ENCODE measurements around the gene TST.

TST gene

GRCh38 chr22:37060801-37061610, 41.8 kb upstream of the TST start:
- Histone ChIP-seq H3K27ac (ENCODE audit: low read depth, low read length) (no peak overlapping the region), H3K4me3 (ENCODE audit: low read depth, low read length) (no peak overlapping the region), H3K4me1 (ENCODE audit: control insufficient read depth, insufficient read depth, low read length) (peaks cover 7% of the 10 kb centered on the region), H3K9me3 (ENCODE audit: control insufficient read depth, insufficient read depth, low read length) (no peaks in the 10 kb centered on the region), H3K36me3 (ENCODE audit: control insufficient read depth, insufficient read depth, low read length) (peaks cover 53% of the 10 kb centered on the region), H3K27me3 (ENCODE audit: control insufficient read depth, insufficient read depth, low read length) (peaks cover 10% of the 10 kb centered on the region; the same call in 1 of the 2 replicates), H3K9ac (ENCODE audit: low read depth, low read length) (no peak overlapping the region)

GRCh38 chr22:37059876-37060449, 40.7 kb upstream of the TST start:
- Histone ChIP-seq H3K27ac (ENCODE audit: low read depth, low read length) (no peak overlapping the region), H3K4me3 (ENCODE audit: low read depth, low read length) (no peak overlapping the region), H3K27me3 (ENCODE audit: control insufficient read depth, insufficient read depth, low read length) (peaks cover 3% of the 10 kb centered on the region; the same call in 1 of the 2 replicates), H3K9me3 (ENCODE audit: control insufficient read depth, insufficient read depth, low read length) (no peaks in the 10 kb centered on the region), H3K36me3 (ENCODE audit: control insufficient read depth, insufficient read depth, low read length) (peaks cover 63% of the 10 kb centered on the region), H3K4me1 (ENCODE audit: control insufficient read depth, insufficient read depth, low read length) (peaks cover 7% of the 10 kb centered on the region), H3K9ac (ENCODE audit: low read depth, low read length) (no peak overlapping the region)

GRCh38 chr22:37058917-37059701, 39.9 kb upstream of the TST start:
- H3K4me3 ChIP-seq (ENCODE audit: low read depth, low read length) = no peak overlapping the region
- H3K36me3 ChIP-seq (ENCODE audit: control insufficient read depth, insufficient read depth, low read length) = peaks cover 68% of the 10 kb centered on the region
- H3K4me1 ChIP-seq (ENCODE audit: control insufficient read depth, insufficient read depth, low read length) = peaks cover 7% of the 10 kb centered on the region
- no peaks in the 10 kb centered on the region for H3K27me3 ChIP-seq (ENCODE audit: control insufficient read depth, insufficient read depth, low read length)
- H3K9ac ChIP-seq (ENCODE audit: low read depth, low read length) = no peak overlapping the region
- H3K9me3 ChIP-seq (ENCODE audit: control insufficient read depth, insufficient read depth, low read length) = no peaks in the 10 kb centered on the region
- H3K27ac ChIP-seq (ENCODE audit: low read depth, low read length) = no peak overlapping the region

GRCh38 chr22:37057796-37058510, 38.7 kb upstream of the TST start:
- Histone ChIP-seq H3K4me1 (ENCODE audit: control insufficient read depth, insufficient read depth, low read length) (peaks cover 6% of the 10 kb centered on the region), H3K36me3 (ENCODE audit: control insufficient read depth, insufficient read depth, low read length) (peaks cover 73% of the 10 kb centered on the region), H3K9me3 (ENCODE audit: control insufficient read depth, insufficient read depth, low read length) (no peaks in the 10 kb centered on the region), H3K27ac (ENCODE audit: low read depth, low read length) (no peak overlapping the region), H3K27me3 (ENCODE audit: control insufficient read depth, insufficient read depth, low read length) (no peaks in the 10 kb centered on the region), H3K9ac (ENCODE audit: low read depth, low read length) (no peak overlapping the region), H3K4me3 (ENCODE audit: low read depth, low read length) (no peak overlapping the region)

GRCh38 chr22:37057226-37057625, 38.0 kb upstream of the TST start:
- H3K36me3 ChIP-seq (ENCODE audit: control insufficient read depth, insufficient read depth, low read length) = peaks cover 73% of the 10 kb centered on the region
- H3K4me3 ChIP-seq (ENCODE audit: low read depth, low read length) = no peak overlapping the region
- H3K9me3 ChIP-seq (ENCODE audit: control insufficient read depth, insufficient read depth, low read length) = no peaks in the 10 kb centered on the region
- H3K9ac ChIP-seq (ENCODE audit: low read depth, low read length) = no peak overlapping the region
- no peaks in the 10 kb centered on the region for H3K27me3 ChIP-seq (ENCODE audit: control insufficient read depth, insufficient read depth, low read length)
- H3K27ac ChIP-seq (ENCODE audit: low read depth, low read length) = no peak overlapping the region
- H3K4me1 ChIP-seq (ENCODE audit: control insufficient read depth, insufficient read depth, low read length) = peaks cover 2% of the 10 kb centered on the region; the same call in 1 of the 2 replicates

- H3K9me3 ChIP-seq (ENCODE audit: control insufficient read depth, insufficient read depth, low read length) = no peaks in the 10 kb centered on the region
- peaks cover 70% of the 10 kb centered on the region for H3K36me3 ChIP-seq (ENCODE audit: control insufficient read depth, insufficient read depth, low read length)
- H3K27ac ChIP-seq (ENCODE audit: low read depth, low read length) = no peak overlapping the region
Measured at GRCh38 chr22:37056246-37056645, 37.0 kb upstream of the TST start.

GRCh38 chr22:37054600-37055365, 35.5 kb upstream of the TST start:
- H3K9ac ChIP-seq (ENCODE audit: low read depth, low read length) = no peak overlapping the region
- peaks cover 6% of the 10 kb centered on the region; the same call in 1 of the 2 replicates for H3K27me3 ChIP-seq (ENCODE audit: control insufficient read depth, insufficient read depth, low read length)
- H3K27ac ChIP-seq (ENCODE audit: low read depth, low read length) = no peak overlapping the region
- H3K36me3 ChIP-seq (ENCODE audit: control insufficient read depth, insufficient read depth, low read length) = peaks cover 56% of the 10 kb centered on the region
- no peak overlapping the region for H3K4me3 ChIP-seq (ENCODE audit: low read depth, low read length)
- H3K9me3 ChIP-seq (ENCODE audit: control insufficient read depth, insufficient read depth, low read length) = no peaks in the 10 kb centered on the region
- H3K4me1 ChIP-seq (ENCODE audit: control insufficient read depth, insufficient read depth, low read length) = peaks cover 3% of the 10 kb centered on the region; the same call in 1 of the 2 replicates

More at GRCh38 chr22:37056246-37056645, 37.0 kb upstream of the TST start:
- Histone ChIP-seq H3K9ac (ENCODE audit: low read depth, low read length) (no peak overlapping the region), H3K27me3 (ENCODE audit: control insufficient read depth, insufficient read depth, low read length) (no peaks in the 10 kb centered on the region), H3K4me1 (ENCODE audit: control insufficient read depth, insufficient read depth, low read length) (peaks cover 3% of the 10 kb centered on the region; the same call in 1 of the 2 replicates), H3K4me3 (ENCODE audit: low read depth, low read length) (no peak overlapping the region)

- Histone ChIP-seq H3K4me1 (ENCODE audit: control insufficient read depth, insufficient read depth, low read length) (peaks cover 3% of the 10 kb centered on the region; the same call in 1 of the 2 replicates), H3K9ac (ENCODE audit: low read depth, low read length) (no peak overlapping the region), H3K36me3 (ENCODE audit: control insufficient read depth, insufficient read depth, low read length) (peaks cover 49% of the 10 kb centered on the region), H3K9me3 (ENCODE audit: control insufficient read depth, insufficient read depth, low read length) (no peaks in the 10 kb centered on the region), H3K27me3 (ENCODE audit: control insufficient read depth, insufficient read depth, low read length) (peaks cover 6% of the 10 kb centered on the region; the same call in 1 of the 2 replicates), H3K27ac (ENCODE audit: low read depth, low read length) (no peak overlapping the region), H3K4me3 (ENCODE audit: low read depth, low read length) (no peak overlapping the region)
Measured at GRCh38 chr22:37054056-37054395, 34.8 kb upstream of the TST start.

- Histone ChIP-seq H3K9ac (ENCODE audit: low read depth, low read length) (no peak overlapping the region), H3K27ac (ENCODE audit: low read depth, low read length) (no peak overlapping the region), H3K4me1 (ENCODE audit: control insufficient read depth, insufficient read depth, low read length) (peaks cover 3% of the 10 kb centered on the region; the same call in 1 of the 2 replicates), H3K9me3 (ENCODE audit: control insufficient read depth, insufficient read depth, low read length) (no peaks in the 10 kb centered on the region), H3K4me3 (ENCODE audit: low read depth, low read length) (no peak overlapping the region), H3K36me3 (ENCODE audit: control insufficient read depth, insufficient read depth, low read length) (peaks cover 44% of the 10 kb centered on the region), H3K27me3 (ENCODE audit: control insufficient read depth, insufficient read depth, low read length) (peaks cover 6% of the 10 kb centered on the region; the same call in 1 of the 2 replicates)
Measured at GRCh38 chr22:37053310-37054055, 34.2 kb upstream of the TST start.
